Measurements from ENCODE around the gene TPP1. TPM values are rescaled to one million over a fixed set of nuclear protein-coding genes. Genes with fewer than 3 reads are reported as not detected.

Gene TPP1
- total and polyA plus RNA-seq, 10 of the 15 experiments (the other 5 are each of a cell fraction or from before 2014, with no cell fraction given): 7.5 to 64.6 (median 38.3) TPM

DNA sequence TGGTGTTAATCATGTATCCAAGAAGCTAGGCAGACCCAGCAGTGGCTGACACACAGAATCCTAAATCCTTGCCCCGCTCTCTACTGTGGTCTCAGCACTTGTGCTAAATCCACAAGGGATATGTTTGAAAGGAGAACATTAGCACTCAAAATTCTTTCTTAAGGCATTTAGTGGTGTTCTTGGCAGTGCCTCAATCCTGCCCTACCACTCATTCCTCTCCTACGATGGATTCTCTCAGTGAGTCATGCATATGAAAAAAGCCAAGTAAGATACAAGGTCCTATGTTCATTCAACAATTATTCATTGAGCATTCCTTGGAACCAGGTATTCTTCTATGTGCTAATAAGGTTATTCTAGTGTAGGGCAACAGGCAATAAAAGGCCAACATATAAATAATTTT lies 47.0 kb downstream of the TPP1 start:
- no peak overlapping the region for H2AFZ ChIP-seq (ENCODE audit: control insufficient read depth, low read depth, low read length)
- H3K36me3 ChIP-seq (ENCODE audit: control insufficient read depth in 2 of 2, insufficient read depth in 2 of 2, low read length in 1 of 2): peaks cover 0 to 1% of the 10 kb centered on the region in 2 experiments; a peak in 1 of 4 replicates
- no peaks in the 10 kb centered on the region for H4K20me1 ChIP-seq (ENCODE audit: control insufficient read depth, insufficient read depth)
- RAD21 ChIA-PET (ENCODE audit: unreplicated experiment): no interaction called here
- no peak for FAIRE-seq
- H3K79me2 ChIP-seq (ENCODE audit: control insufficient read depth, insufficient read depth, low read length): no peaks in the 10 kb centered on the region
- TF ChIP-seq ESRRA (IDR thresholded peaks at IDR 0.05; ENCODE audit: low read length): no peak
- TF ChIP-seq KDM1A (IDR thresholded peaks at IDR 0.05; ENCODE audit: borderline replicate concordance): no peak
- TF ChIP-seq MYB (IDR thresholded peaks at IDR 0.05; ENCODE audit: borderline replicate concordance, low read depth, low read length): no peak
- TF ChIP-seq, protein P1, sequence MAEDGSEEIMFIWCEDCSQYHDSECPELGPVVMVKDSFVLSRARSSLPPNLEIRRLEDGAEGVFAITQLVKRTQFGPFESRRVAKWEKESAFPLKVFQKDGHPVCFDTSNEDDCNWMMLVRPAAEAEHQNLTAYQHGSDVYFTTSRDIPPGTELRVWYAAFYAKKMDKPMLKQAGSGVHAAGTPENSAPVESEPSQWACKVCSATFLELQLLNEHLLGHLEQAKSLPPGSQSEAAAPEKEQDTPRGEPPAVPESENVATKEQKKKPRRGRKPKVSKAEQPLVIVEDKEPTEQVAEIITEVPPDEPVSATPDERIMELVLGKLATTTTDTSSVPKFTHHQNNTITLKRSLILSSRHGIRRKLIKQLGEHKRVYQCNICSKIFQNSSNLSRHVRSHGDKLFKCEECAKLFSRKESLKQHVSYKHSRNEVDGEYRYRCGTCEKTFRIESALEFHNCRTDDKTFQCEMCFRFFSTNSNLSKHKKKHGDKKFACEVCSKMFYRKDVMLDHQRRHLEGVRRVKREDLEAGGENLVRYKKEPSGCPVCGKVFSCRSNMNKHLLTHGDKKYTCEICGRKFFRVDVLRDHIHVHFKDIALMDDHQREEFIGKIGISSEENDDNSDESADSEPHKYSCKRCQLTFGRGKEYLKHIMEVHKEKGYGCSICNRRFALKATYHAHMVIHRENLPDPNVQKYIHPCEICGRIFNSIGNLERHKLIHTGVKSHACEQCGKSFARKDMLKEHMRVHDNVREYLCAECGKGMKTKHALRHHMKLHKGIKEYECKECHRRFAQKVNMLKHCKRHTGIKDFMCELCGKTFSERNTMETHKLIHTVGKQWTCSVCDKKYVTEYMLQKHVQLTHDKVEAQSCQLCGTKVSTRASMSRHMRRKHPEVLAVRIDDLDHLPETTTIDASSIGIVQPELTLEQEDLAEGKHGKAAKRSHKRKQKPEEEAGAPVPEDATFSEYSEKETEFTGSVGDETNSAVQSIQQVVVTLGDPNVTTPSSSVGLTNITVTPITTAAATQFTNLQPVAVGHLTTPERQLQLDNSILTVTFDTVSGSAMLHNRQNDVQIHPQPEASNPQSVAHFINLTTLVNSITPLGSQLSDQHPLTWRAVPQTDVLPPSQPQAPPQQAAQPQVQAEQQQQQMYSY (CRISPR knock-in tag; IDR thresholded peaks at IDR 0.05): no peak
- no peak for TF ChIP-seq RUNX3 (IDR thresholded peaks at IDR 0.05; ENCODE audit: low read length)
- no peak for TF ChIP-seq YY1 (IDR thresholded peaks at IDR 0.05; ENCODE audit: low read depth, low read length)
- no peak for TF ChIP-seq NRF1 (conservative IDR thresholded peaks at IDR 0.05; ENCODE audit: low read depth, low read length)
- no peak for TF ChIP-seq SMAD1 (IDR thresholded peaks at IDR 0.05; ENCODE audit: low read depth, partially characterized antibody)
- TF ChIP-seq RBBP5 (conservative IDR thresholded peaks at IDR 0.05): no peak
- TF ChIP-seq EED (IDR thresholded peaks at IDR 0.05; ENCODE audit: low read depth): no peak
- TF ChIP-seq, protein P2, sequence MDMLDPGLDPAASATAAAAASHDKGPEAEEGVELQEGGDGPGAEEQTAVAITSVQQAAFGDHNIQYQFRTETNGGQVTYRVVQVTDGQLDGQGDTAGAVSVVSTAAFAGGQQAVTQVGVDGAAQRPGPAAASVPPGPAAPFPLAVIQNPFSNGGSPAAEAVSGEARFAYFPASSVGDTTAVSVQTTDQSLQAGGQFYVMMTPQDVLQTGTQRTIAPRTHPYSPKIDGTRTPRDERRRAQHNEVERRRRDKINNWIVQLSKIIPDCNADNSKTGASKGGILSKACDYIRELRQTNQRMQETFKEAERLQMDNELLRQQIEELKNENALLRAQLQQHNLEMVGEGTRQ (IDR thresholded peaks at IDR 0.05; ENCODE audit: borderline replicate concordance, low read depth, low read length): no peak
- TF ChIP-seq SMARCA5 (IDR thresholded peaks at IDR 0.05): no peak
- no peak for TF ChIP-seq PAX5 (IDR thresholded peaks at IDR 0.05; ENCODE audit: borderline replicate concordance, low read depth, low read length)
- no peak overlapping the region for H3K4me2 ChIP-seq (ENCODE audit: control insufficient read depth, insufficient read depth)
- H3K9ac ChIP-seq (ENCODE audit: control insufficient read depth, insufficient read depth, low read length): no peak overlapping the region
- CTCF ChIA-PET: no interaction called here
- in situ Hi-C loops (cut with MboI) (no loop called here), intact Hi-C loops (cut with micrococcal nuclease; ENCODE audit: unreplicated experiment) (no loop called here)
- no peaks in the 10 kb centered on the region for H3K9me3 ChIP-seq (replicated peaks; ENCODE audit: control insufficient read depth, insufficient read depth, low read length)
- DNase-seq (ENCODE audit: low read depth, low spot score): no peak
- no peak overlapping the region for H3K4me3 ChIP-seq
- H3K27me3 ChIP-seq (replicated peaks in 1 of 2; ENCODE audit: control insufficient read depth in 2 of 2, insufficient read depth in 2 of 2, low read length in 1 of 2): no peaks in the 10 kb centered on the region
- WGBS (ENCODE audit: insufficient coverage, insufficient replicate concordance, low lambda C conversion rate, missing lambda C conversion rate): 100% methylated on average over 2 of the region's 2 CpGs
- POLR2A ChIA-PET: no interaction called here
- no TSS peak for BruUV-seq (replicated peaks)
- no peaks in the 10 kb centered on the region for H3K4me1 ChIP-seq (ENCODE audit: control insufficient read depth, insufficient read depth, low read length)
- H3K27ac ChIP-seq (ENCODE audit: control insufficient read depth, insufficient read depth): no peak overlapping the region
- SMC1A ChIA-PET (ENCODE audit: uncharacterized antibody, unreplicated experiment): no interaction called here
- ATAC-seq: no peak

Measured in GM12878 (cell line).